ENCODE data around the gene LINC01488. TPM values are rescaled to one million over a fixed set of nuclear protein-coding genes. Genes with fewer than 3 reads are reported as not detected.

Gene LINC01488
- total and polyA plus RNA-seq, 9 donors = not detected

- DNase-seq = no peak
- intact Hi-C loops (cut with DNase I) = no loop called here
- Histone ChIP-seq H3K4me3 (no peak overlapping the region), H3K4me1 (ENCODE audit: insufficient read depth) (no peaks in the 10 kb centered on the region), H3K27me3 (no peaks in the 10 kb centered on the region), H3K36me3 (no peaks in the 10 kb centered on the region), H3K27ac (no peak overlapping the region), H3K9me3 (no peaks in the 10 kb centered on the region)
- TF ChIP-seq EP300 (IDR thresholded peaks at IDR 0.05) = no peak
- TF ChIP-seq, protein P1, sequence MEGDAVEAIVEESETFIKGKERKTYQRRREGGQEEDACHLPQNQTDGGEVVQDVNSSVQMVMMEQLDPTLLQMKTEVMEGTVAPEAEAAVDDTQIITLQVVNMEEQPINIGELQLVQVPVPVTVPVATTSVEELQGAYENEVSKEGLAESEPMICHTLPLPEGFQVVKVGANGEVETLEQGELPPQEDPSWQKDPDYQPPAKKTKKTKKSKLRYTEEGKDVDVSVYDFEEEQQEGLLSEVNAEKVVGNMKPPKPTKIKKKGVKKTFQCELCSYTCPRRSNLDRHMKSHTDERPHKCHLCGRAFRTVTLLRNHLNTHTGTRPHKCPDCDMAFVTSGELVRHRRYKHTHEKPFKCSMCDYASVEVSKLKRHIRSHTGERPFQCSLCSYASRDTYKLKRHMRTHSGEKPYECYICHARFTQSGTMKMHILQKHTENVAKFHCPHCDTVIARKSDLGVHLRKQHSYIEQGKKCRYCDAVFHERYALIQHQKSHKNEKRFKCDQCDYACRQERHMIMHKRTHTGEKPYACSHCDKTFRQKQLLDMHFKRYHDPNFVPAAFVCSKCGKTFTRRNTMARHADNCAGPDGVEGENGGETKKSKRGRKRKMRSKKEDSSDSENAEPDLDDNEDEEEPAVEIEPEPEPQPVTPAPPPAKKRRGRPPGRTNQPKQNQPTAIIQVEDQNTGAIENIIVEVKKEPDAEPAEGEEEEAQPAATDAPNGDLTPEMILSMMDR (IDR thresholded peaks at IDR 0.05) = no peak
- TF ChIP-seq POLR2A (IDR thresholded peaks at IDR 0.05) = no peak
- 86 to 90% (median 89%) methylated on average over 13 of the region's 13 CpGs for WGBS, 3 donors
Observed at GRCh38 chr11:69529001-69529400, 47.5 kb downstream of the LINC01488 start.

- H3K27ac ChIP-seq = no peak overlapping the region
- intact Hi-C loops (cut with DNase I) = no loop called here
- TF ChIP-seq, protein P1 (IDR thresholded peaks at IDR 0.05) = no peak
- TF ChIP-seq POLR2A (IDR thresholded peaks at IDR 0.05) (no peak), EP300 (IDR thresholded peaks at IDR 0.05) (no peak)
- WGBS, 3 donors = 73 to 78% (median 78%) methylated on average over 19 of the region's 19 CpGs
- no peaks in the 10 kb centered on the region for H3K9me3 ChIP-seq
- no peak for DNase-seq
- no peaks in the 10 kb centered on the region for H3K36me3 ChIP-seq
- H3K27me3 ChIP-seq = no peaks in the 10 kb centered on the region
- no peak overlapping the region for H3K4me3 ChIP-seq
- H3K4me1 ChIP-seq (ENCODE audit: insufficient read depth) = no peaks in the 10 kb centered on the region
Observed at GRCh38 chr11:69530278-69531070, 49.0 kb downstream of the LINC01488 start.

DNA sequence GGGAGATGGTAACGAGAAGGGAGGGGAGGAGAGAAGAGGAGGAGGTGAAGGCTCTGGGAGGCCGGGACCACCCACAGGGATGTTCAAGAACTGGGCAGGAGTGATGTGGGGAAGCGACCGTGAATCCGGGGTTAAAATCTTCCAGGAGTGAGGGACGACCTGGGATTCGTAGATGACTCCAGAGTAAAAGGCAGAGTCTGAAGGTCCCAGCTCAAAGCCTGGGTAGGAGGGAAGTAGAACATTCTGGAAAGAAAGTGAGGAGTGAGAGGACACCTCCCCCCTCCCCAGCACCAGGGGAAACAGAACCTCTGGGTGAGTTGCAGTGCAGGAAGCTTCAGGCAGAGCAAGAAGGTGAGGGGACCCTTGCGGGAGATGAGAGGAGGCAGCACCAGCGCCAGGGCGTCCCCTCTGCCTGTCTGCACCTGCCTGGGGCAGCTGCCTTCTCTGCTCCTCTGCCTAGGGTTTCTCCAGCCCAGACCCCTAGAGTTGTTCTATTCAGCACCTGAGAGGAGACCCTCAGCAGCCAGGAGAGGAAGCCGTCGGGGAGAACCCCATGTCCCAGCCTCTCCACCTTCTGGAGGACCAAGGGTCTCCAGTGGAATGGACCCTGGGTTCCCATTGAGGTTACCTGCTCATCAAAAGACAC, 49.7 kb downstream of the LINC01488 start:
- TF ChIP-seq EP300 (IDR thresholded peaks at IDR 0.05) (no peak), POLR2A (IDR thresholded peaks at IDR 0.05) (no peak)
- TF ChIP-seq, protein P1 (IDR thresholded peaks at IDR 0.05) = no peak
- 53 to 68% (median 64%) methylated on average over 12 of the region's 12 CpGs for WGBS, 3 donors
- Histone ChIP-seq H3K9me3 (no peaks in the 10 kb centered on the region), H3K4me1 (ENCODE audit: insufficient read depth) (no peaks in the 10 kb centered on the region), H3K27ac (no peak overlapping the region), H3K27me3 (no peaks in the 10 kb centered on the region), H3K36me3 (no peaks in the 10 kb centered on the region), H3K4me3 (no peak overlapping the region)
- intact Hi-C loops (cut with DNase I) = no loop called here
- DNase-seq = no peak

DNA sequence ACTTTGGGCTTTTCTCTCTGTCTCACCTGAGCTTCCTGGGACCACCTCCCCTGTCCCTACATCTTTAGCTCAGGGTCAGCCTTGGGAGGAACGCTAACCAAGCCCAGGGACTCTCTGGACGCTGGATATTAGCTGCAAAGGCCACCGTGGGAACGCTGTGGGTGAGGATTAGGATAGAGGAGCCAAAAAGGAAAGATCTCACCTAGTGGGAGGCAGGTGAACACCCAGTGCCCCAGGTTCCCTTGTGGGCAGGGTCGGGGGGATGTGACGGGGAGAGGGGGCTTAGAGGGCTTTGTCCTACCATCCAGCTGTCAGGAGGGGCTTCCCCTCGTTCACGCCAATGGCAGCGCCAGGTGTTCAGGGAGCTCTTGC, 50.2 kb downstream of the LINC01488 start:
- no peaks in the 10 kb centered on the region for H3K4me1 ChIP-seq (ENCODE audit: insufficient read depth)
- 59 to 77% (median 70%) methylated on average over 9 of the region's 9 CpGs for WGBS, 3 donors
- H3K27me3 ChIP-seq = no peaks in the 10 kb centered on the region
- no peaks in the 10 kb centered on the region for H3K9me3 ChIP-seq
- no peaks in the 10 kb centered on the region for H3K36me3 ChIP-seq
- no peak overlapping the region for H3K27ac ChIP-seq
- TF ChIP-seq EP300 (IDR thresholded peaks at IDR 0.05) (no peak), POLR2A (IDR thresholded peaks at IDR 0.05) (no peak)
- TF ChIP-seq, protein P1 (IDR thresholded peaks at IDR 0.05) = no peak
- no peak overlapping the region for H3K4me3 ChIP-seq
- no peak for DNase-seq
- intact Hi-C loops (cut with DNase I) = no loop called here

All from ovary (tissue), 9 donors.